IPS DF 19.7 (cell line): ENCODE results near the gene BRF1.

Source experiments
- DNase-seq: peaks from one replicate; pipeline ENCODE4 v3.0.0-alpha.2; 2013; ENCODE audit warnings: low read depth, low spot score

The BRF1 gene

GRCh38 chr14:105267820-105268548, 32.8 kb downstream of the BRF1 start:
- DNase-seq = no peak

- DNase-seq = no peak
Observed at GRCh38 chr14:105261781-105262180, 39.0 kb downstream of the BRF1 start.

GRCh38 chr14:105260959-105261358, 39.8 kb downstream of the BRF1 start:
- no peak for DNase-seq

- no peak for DNase-seq
Observed at GRCh38 chr14:105258846-105259245, 42.0 kb downstream of the BRF1 start.

GRCh38 chr14:105257464-105257863, 43.3 kb downstream of the BRF1 start:
- DNase-seq = no peak

- DNase-seq = no peak
Observed at GRCh38 chr14:105256292-105256960, 44.4 kb downstream of the BRF1 start.

GRCh38 chr14:105255021-105255507, 45.7 kb downstream of the BRF1 start:
- DNase-seq = no peak

GRCh38 chr14:105253329-105253682, 47.5 kb downstream of the BRF1 start:
- no peak for DNase-seq

- no peak for DNase-seq
Observed at GRCh38 chr14:105252552-105253328, 48.1 kb downstream of the BRF1 start.

- no peak for DNase-seq
Observed at GRCh38 chr14:105251920-105252319, 48.9 kb downstream of the BRF1 start.

GRCh38 chr14:105250986-105251385, 49.8 kb downstream of the BRF1 start:
- DNase-seq = no peak

- DNase-seq = no peak
Observed at GRCh38 chr14:105250008-105250366, 50.8 kb downstream of the BRF1 start.

- DNase-seq = no peak
Observed at GRCh38 chr14:105249182-105250007, 51.4 kb downstream of the BRF1 start.

GRCh38 chr14:105248368-105249181, 52.2 kb downstream of the BRF1 start, which contains the start of gene BTBD6:
TSS of gene BTBD6 (plus strand) at chr14:105248533. CDS start at chr14:105248712, 179 bp downstream.
- DNase-seq = peak; percentile 17

- DNase-seq = no peak
Observed at GRCh38 chr14:105247715-105248367, 53.0 kb downstream of the BRF1 start.

GRCh38 chr14:105247026-105247425, 53.8 kb downstream of the BRF1 start:
- no peak for DNase-seq

GRCh38 chr14:105244334-105244733, 56.5 kb downstream of the BRF1 start:
- no peak for DNase-seq

- no peak for DNase-seq
Observed at GRCh38 chr14:105241641-105242040, 59.2 kb downstream of the BRF1 start.

GRCh38 chr14:105240811-105241576, 59.8 kb downstream of the BRF1 start:
- no peak for DNase-seq
